DOHH2 (cell line): ENCODE data around the gene OR52N2.

Experiments used
- H3F3A ChIP-seq: fragments of 200-600 bp; sonication (generic), shearing (Covaris generic); 2 replicates; pipeline ENCODE4 v1.6.0; 2016; ENCODE audit warnings: antibody characterized with exemption, mild to moderate bottlenecking; ENCODE audit not compliant: control insufficient read depth, insufficient read depth
- H3K27ac ChIP-seq: fragments of 200-600 bp; sonication (generic); 2 replicates; pipeline ENCODE4 v1.5.1; 2014; ENCODE audit warnings: low read depth, mild to moderate bottlenecking, low read length, moderate library complexity
- H3K27me3 ChIP-seq: fragments of 200-600 bp; sonication (generic); 2 replicates; pipeline ENCODE4 v1.6.1; 2014; ENCODE audit warnings: mild to moderate bottlenecking, low read length, mixed read lengths; ENCODE audit not compliant: control insufficient read depth
- H3K36me3 ChIP-seq: fragments of 200-600 bp; sonication (generic); 2 replicates; pipeline ENCODE4 v1.6.1; 2014; ENCODE audit warnings: mild to moderate bottlenecking, low read length, moderate library complexity, mixed read lengths; ENCODE audit not compliant: control insufficient read depth
- H3K4me1 ChIP-seq: fragments of 200-600 bp; sonication (generic); 2 replicates; pipeline ENCODE4 v1.6.1; 2014; ENCODE audit warnings: mild to moderate bottlenecking, low read length, mixed read lengths; ENCODE audit not compliant: control insufficient read depth
- H3K4me2 ChIP-seq: fragments of 200-600 bp; sonication (generic); 2 replicates; pipeline ENCODE4 v1.6.0; 2014; ENCODE audit warnings: mild to moderate bottlenecking, low read length, moderate library complexity
- H3K4me3 ChIP-seq: fragments of 200-600 bp; sonication (generic); 2 replicates; pipeline ENCODE4 v1.5.1; 2014; ENCODE audit warnings: mild to moderate bottlenecking, low read length, mixed read lengths
- H3K79me2 ChIP-seq: fragments of 200-600 bp; sonication (generic); 2 replicates; pipeline ENCODE4 v1.6.1; 2014; ENCODE audit warnings: mild to moderate bottlenecking, low read length, mixed read lengths; ENCODE audit not compliant: control insufficient read depth
- H3K9me2 ChIP-seq: fragments of 200-600 bp; sonication (generic); replicated peaks from 2 replicates; pipeline ENCODE4 v1.6.1; 2014; ENCODE audit warnings: mild to moderate bottlenecking, low read length, mixed read lengths; ENCODE audit not compliant: control insufficient read depth
- H3K9me3 ChIP-seq: fragments of 200-600 bp; sonication (generic); 2 replicates; pipeline ENCODE4 v1.6.1; 2014; ENCODE audit warnings: antibody characterized with exemption, low read length, mixed read lengths; ENCODE audit not compliant: control insufficient read depth, insufficient read depth
- H4K20me1 ChIP-seq: fragments of 200-600 bp; sonication (generic); 2 replicates; pipeline ENCODE4 v1.6.0; 2014; ENCODE audit warnings: low read depth, mild to moderate bottlenecking, antibody characterized with exemption, low read length, moderate library complexity; ENCODE audit not compliant: control insufficient read depth, insufficient read depth
- EZH2phosphoT487 ChIP-seq: fragments of 200-600 bp; sonication (generic); IDR thresholded peaks from 2 replicates; pipeline ENCODE4 v1.6.1; 2017; ENCODE audit warnings: borderline replicate concordance, mild to moderate bottlenecking, antibody characterized with exemption, low read length, moderate library complexity, mixed read lengths
- TF ChIP-seq, protein P1 (sequence below): fragments of 200-600 bp; sonication (generic); IDR thresholded peaks from one replicate; pipeline ENCODE4 v1.5.1; 2014; ENCODE audit warnings: antibody characterized with exemption, mild to moderate bottlenecking, low read depth, low read length; ENCODE audit not compliant: poor library complexity, severe bottlenecking

The OR52N2 gene

GRCh38 chr11:5837695-5838094 is 29.0 kb downstream of the OR52N2 start:
- TF ChIP-seq, protein P1, sequence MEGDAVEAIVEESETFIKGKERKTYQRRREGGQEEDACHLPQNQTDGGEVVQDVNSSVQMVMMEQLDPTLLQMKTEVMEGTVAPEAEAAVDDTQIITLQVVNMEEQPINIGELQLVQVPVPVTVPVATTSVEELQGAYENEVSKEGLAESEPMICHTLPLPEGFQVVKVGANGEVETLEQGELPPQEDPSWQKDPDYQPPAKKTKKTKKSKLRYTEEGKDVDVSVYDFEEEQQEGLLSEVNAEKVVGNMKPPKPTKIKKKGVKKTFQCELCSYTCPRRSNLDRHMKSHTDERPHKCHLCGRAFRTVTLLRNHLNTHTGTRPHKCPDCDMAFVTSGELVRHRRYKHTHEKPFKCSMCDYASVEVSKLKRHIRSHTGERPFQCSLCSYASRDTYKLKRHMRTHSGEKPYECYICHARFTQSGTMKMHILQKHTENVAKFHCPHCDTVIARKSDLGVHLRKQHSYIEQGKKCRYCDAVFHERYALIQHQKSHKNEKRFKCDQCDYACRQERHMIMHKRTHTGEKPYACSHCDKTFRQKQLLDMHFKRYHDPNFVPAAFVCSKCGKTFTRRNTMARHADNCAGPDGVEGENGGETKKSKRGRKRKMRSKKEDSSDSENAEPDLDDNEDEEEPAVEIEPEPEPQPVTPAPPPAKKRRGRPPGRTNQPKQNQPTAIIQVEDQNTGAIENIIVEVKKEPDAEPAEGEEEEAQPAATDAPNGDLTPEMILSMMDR, result no peak
- no peak for TF ChIP-seq EZH2phosphoT487
- Histone ChIP-seq H3K9me2 (no peaks in the 10 kb centered on the region; the same call in 1 of the 2 replicates), H3K4me2 (no peak overlapping the region), H3K4me3 (no peak overlapping the region), H3F3A (no peaks in the 10 kb centered on the region), H4K20me1 (no peaks in the 10 kb centered on the region), H3K27ac (no peak overlapping the region), H3K9me3 (no peaks in the 10 kb centered on the region), H3K27me3 (no peaks in the 10 kb centered on the region), H3K79me2 (no peaks in the 10 kb centered on the region), H3K36me3 (no peaks in the 10 kb centered on the region), H3K4me1 (no peaks in the 10 kb centered on the region)

GRCh38 chr11:5841797-5842196 is 33.1 kb downstream of the OR52N2 start, which contains the start of gene OR52E6:
Gene OR52E6 (minus strand): TSS chr11:5841897. CDS start chr11:5841897, 0 bp downstream.
- no peak for TF ChIP-seq EZH2phosphoT487
- TF ChIP-seq, protein P1, result no peak
- Histone ChIP-seq H3F3A (no peaks in the 10 kb centered on the region), H3K27ac (no peak within 1 kb of the TSS), H3K36me3 (no peaks in the 10 kb centered on the region), H3K4me2 (no peak within 1 kb of the TSS), H3K4me3 (no peak within 1 kb of the TSS), H4K20me1 (no peaks in the 10 kb centered on the region), H3K79me2 (no peaks in the 10 kb centered on the region), H3K9me2 (no peaks in the 10 kb centered on the region; the same call in 1 of the 2 replicates), H3K9me3 (no peaks in the 10 kb centered on the region), H3K27me3 (no peaks in the 10 kb centered on the region), H3K4me1 (no peaks in the 10 kb centered on the region)

- Histone ChIP-seq H3K9me3 (no peaks in the 10 kb centered on the region), H3K4me1 (no peaks in the 10 kb centered on the region), H3F3A (no peaks in the 10 kb centered on the region), H3K27me3 (no peaks in the 10 kb centered on the region), H3K4me3 (no peak overlapping the region), H3K27ac (no peak overlapping the region), H3K4me2 (no peak overlapping the region), H3K36me3 (no peaks in the 10 kb centered on the region), H4K20me1 (no peaks in the 10 kb centered on the region), H3K79me2 (no peaks in the 10 kb centered on the region), H3K9me2 (no peaks in the 10 kb centered on the region; the same call in 1 of the 2 replicates)
- TF ChIP-seq, protein P1, result no peak
- no peak for TF ChIP-seq EZH2phosphoT487
These were observed 38.0 kb downstream of the OR52N2 start for GRCh38 chr11:5846701-5847100.

- no peaks in the 10 kb centered on the region for H3K9me3 ChIP-seq
- H3K36me3 ChIP-seq, result no peaks in the 10 kb centered on the region
- no peak overlapping the region for H3K27ac ChIP-seq
- H3K4me2 ChIP-seq, result no peak overlapping the region
- H3K27me3 ChIP-seq, result no peaks in the 10 kb centered on the region
- H3K4me3 ChIP-seq, result no peak overlapping the region
- H3K9me2 ChIP-seq, result no peaks in the 10 kb centered on the region; the same call in 1 of the 2 replicates
- no peaks in the 10 kb centered on the region for H3F3A ChIP-seq
- H3K4me1 ChIP-seq, result no peaks in the 10 kb centered on the region
- no peaks in the 10 kb centered on the region for H3K79me2 ChIP-seq
- no peak for TF ChIP-seq EZH2phosphoT487
- TF ChIP-seq, protein P1, result no peak
- no peaks in the 10 kb centered on the region for H4K20me1 ChIP-seq
These were observed 39.0 kb downstream of the OR52N2 start for GRCh38 chr11:5847711-5848110.
